H1 (cell line): Measurements from ENCODE around the gene CHST2. TPM values are rescaled to one million over a fixed set of nuclear protein-coding genes. Genes with fewer than 3 reads are reported as not detected.

Source experiments
- CHD1 ChIP-seq: IDR thresholded peaks from 2 replicates; pipeline ENCODE4 v1.6.1; 2012; ENCODE audit warnings: low read depth, low read length, improper control_type of control experiment
- CHD2 ChIP-seq: IDR thresholded peaks from 2 replicates; pipeline ENCODE4 v1.6.1; 2012; ENCODE audit warnings: low read length, improper control_type of control experiment
- SP1 ChIP-seq: IDR thresholded peaks from 2 replicates; pipeline ENCODE4 v1.6.1; 2011; ENCODE audit warnings: low read depth, low read length
- polyA plus RNA-seq, 7 experiments: library from polyadenylated mRNA; depleted of rRNA in 3 of 7; stranded (reverse) in 5 of 7; unstranded in 2 of 7; fragments of >200 nt in 5 of 7; fragments of 200-250 nt in 2 of 7; gene quantifications; 1 replicate in 5 of 7; 2 replicates in 1 of 7; 4 replicates in 1 of 7; pipeline versions ENCODE4 v1.2.1 to v1.2.3, GENCODE V29; 2011 to 2013; ENCODE audit warnings: missing spikeins in 2 of 7, mixed read lengths in 2 of 7
- total RNA-seq: library from RNA; stranded (reverse); fragmentation: NEBNext Ultra II Directional; extraction: Animal tissue kit (Norgen Biotek cat#: 25700); gene quantifications from 2 replicates; pipeline ENCODE4 v1.2.1, GENCODE V29; 2021

CHST2 gene
- total and polyA plus RNA-seq, 2 of the 8 experiments (the other 6 are each of a cell fraction or from before 2014, with no cell fraction given), result 3.2 to 15.1 TPM

- TF ChIP-seq CHD1 (no peak), CHD2 (no peak), SP1 (no peak)
Observed at GRCh38 chr3:143122608-143123352, 3.2 kb downstream of the CHST2 start (continued).
